Gastroesophageal sphincter (tissue), 2 donors: ENCODE data around the gene AKAP17A.

Experiments
- EP300 ChIP-seq: sonication (generic); formaldehyde crosslinking; IDR thresholded peaks from one replicate; pipeline ENCODE4 v1.6.1; 2017; ENCODE audit warnings: antibody characterized with exemption, mild to moderate bottlenecking
- POLR2A ChIP-seq, 2 donors: fragments of 450-650 bp; IDR thresholded peaks; one replicate each; pipeline ENCODE4 v1.6.1; 2017; ENCODE audit warnings: antibody characterized with exemption in 2 of 2, mild to moderate bottlenecking in 2 of 2, moderate library complexity in 1 of 2

DNA sequence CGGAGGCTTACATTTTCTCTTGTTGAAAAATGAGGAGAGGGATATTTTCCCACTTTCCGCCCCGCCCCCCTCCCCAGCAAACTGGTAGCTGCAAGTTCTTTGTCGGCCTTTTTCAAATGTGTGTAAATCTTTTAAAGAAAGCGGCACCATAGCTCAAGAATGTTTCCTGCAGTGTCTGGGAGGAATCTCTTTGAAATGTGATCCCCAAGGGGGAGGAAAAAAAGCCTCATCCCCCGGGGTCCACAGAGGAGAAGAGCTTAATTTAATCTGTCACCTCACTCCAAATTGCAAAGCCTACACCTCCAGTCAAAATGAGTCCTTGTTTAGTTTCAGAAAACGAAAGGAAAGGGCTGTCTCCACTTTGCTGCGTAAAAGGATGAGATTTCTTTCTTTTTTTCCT is 58.2 kb downstream of the AKAP17A start:
- TF ChIP-seq POLR2A (IDR thresholded peaks at IDR 0.05) (no peak), EP300 (no peak)
